Spleen (tissue), 11 donors: ENCODE data around the gene WDR70. TPM values are rescaled to one million over a fixed set of nuclear protein-coding genes. Genes with fewer than 3 reads are reported as not detected.
A peak's percentile ranks its signal among the peaks of the same experiment; 100 is the strongest.
"Not testable (repeated sequence)": the region's sequence is repeated elsewhere in the genome, so short reads cannot be mapped to it uniquely, and the experiment has no call there.

Experiments
- DNase-seq: peaks from one replicate; pipeline ENCODE4 v3.0.0-alpha.2; 2020
- H3K27ac ChIP-seq, 8 donors: fragments of 200-600 bp; sonication (generic) in 7 of 8; 1 replicate in 4 of 8; 2 replicates in 4 of 8; pipeline versions ENCODE4 v1.5.0 to v1.8.0; 2016 to 2021; ENCODE audit warnings: inconsistent platforms in 4 of 8, mild to moderate bottlenecking in 4 of 8, moderate library complexity in 1 of 8
- H3K27me3 ChIP-seq, 7 donors: fragments of 200-600 bp; sonication (generic) in 6 of 7; replicated peaks in 1 of 7; 1 replicate in 4 of 7; 2 replicates in 3 of 7; pipeline versions ENCODE4 v1.5.0 to v1.8.0; 2016 to 2021; ENCODE audit warnings: inconsistent platforms in 3 of 7, mild to moderate bottlenecking in 1 of 7
- H3K36me3 ChIP-seq, 6 donors: fragments of 200-600 bp; sonication (generic) in 5 of 6; 1 replicate in 4 of 6; 2 replicates in 2 of 6; pipeline versions ENCODE4 v1.5.0 to v1.8.0; 2016 to 2021; ENCODE audit warnings: inconsistent platforms in 2 of 6
- H3K4me1 ChIP-seq, 6 donors: fragments of 200-600 bp; sonication (generic) in 5 of 6; 1 replicate in 3 of 6; 2 replicates in 3 of 6; pipeline versions ENCODE4 v1.5.0 to v1.8.0; 2016 to 2021; ENCODE audit warnings: inconsistent platforms in 3 of 6
- H3K4me3 ChIP-seq, 8 donors: fragments of 200-600 bp; sonication (generic) in 7 of 8; 1 replicate in 4 of 8; 2 replicates in 4 of 8; pipeline versions ENCODE4 v1.5.0 to v1.8.0; 2016 to 2021; ENCODE audit warnings: inconsistent platforms in 4 of 8, mild to moderate bottlenecking in 4 of 8, moderate library complexity in 2 of 8
- H3K9me3 ChIP-seq, 8 donors: fragments of 200-600 bp; sonication (generic) in 7 of 8; 1 replicate in 4 of 8; 2 replicates in 4 of 8; pipeline versions ENCODE4 v1.5.0 to v1.8.0; 2016 to 2021; ENCODE audit warnings: inconsistent platforms in 4 of 8
- CTCF ChIP-seq, 11 experiments: fragments of 200-600 bp in 7 of 11; fragments of 450-650 bp in 4 of 11; sonication (generic) in 4 of 11; IDR thresholded peaks in 8 of 11; conservative IDR thresholded peaks in 3 of 11; 1 replicate in 7 of 11; 2 replicates in 4 of 11; pipeline versions ENCODE4 v1.4.0 to v1.8.0; 2016 to 2021; ENCODE audit warnings: antibody characterized with exemption in 11 of 11, inconsistent platforms in 4 of 11, mild to moderate bottlenecking in 1 of 11
- POLR2A ChIP-seq, 3 donors: fragments of 450-650 bp; IDR thresholded peaks; one replicate each; pipeline ENCODE4 v1.5.1; 2017; ENCODE audit warnings: antibody characterized with exemption in 3 of 3, mild to moderate bottlenecking in 1 of 3
- POLR2AphosphoS5 ChIP-seq, 3 donors: sonication (generic); formaldehyde crosslinking; IDR thresholded peaks; one replicate each; pipeline ENCODE4 v1.5.1; 2017; ENCODE audit warnings: antibody characterized with exemption in 3 of 3
- WGBS, 5 donors: extraction: QIAGEN DNeasy Blood & Tissue Kit in 3 of 5; methylation state at CpG; one replicate each; pipeline versions ENCODE4 v1.1.5 to v1.1.7; 2013 to 2018; 5-methylcytosine and 5-hydroxymethylcytosine counted together
- intact Hi-C: fragments of 100-400 bp; cut with DNase I; formaldehyde crosslinking; loops from one replicate; pipeline ENCODE4 v1.15.0; 2023; ENCODE audit warnings: low total_unique reads
- polyA plus RNA-seq, 3 donors: library from polyadenylated mRNA; stranded (reverse); fragments of 200-250 nt; gene quantifications; one replicate each; pipeline ENCODE4 v1.2.1, GENCODE V29; 2013
- total RNA-seq, 7 donors: library from RNA; depleted of rRNA in 3 of 7; stranded (reverse); fragments of >200 nt in 3 of 7; fragmentation: NEBNext Ultra II Directional in 4 of 7; extraction: Animal tissue kit (Norgen Biotek cat#: 25700) in 4 of 7; gene quantifications; one replicate each; pipeline versions ENCODE4 v1.1.0 to v1.2.1, GENCODE V29; 2016 to 2021
- donor health status: healthy with polysubstance abuse.
- donor health status: DM: no; HTN: no; CAD: no; lungs with moderate emphysema.
- donor health status: DM: no; HTN: no; CAD: no.
- donor health status: Bipolar disorder and iron deficiency.
- donor health status: healthy.
- donor health status: DM: no; HTN: no; CAD: no.
- donor health status: DM: yes; HTN: yes; CAD: no.

WDR70 gene
- total and polyA plus RNA-seq, 10 donors, result 24.7 to 51.7 (median 33.4) TPM

GRCh38 chr5:37774912-37775483, 395.9 kb downstream of the WDR70 start:
- TF ChIP-seq POLR2AphosphoS5 (IDR thresholded peaks at IDR 0.05) (no peak), CTCF (IDR thresholded peaks at IDR 0.05 in 8 of 11, conservative IDR thresholded peaks at IDR 0.05 in 3 of 11) (peak in 9 of 11 experiments; percentile 5 to 58 (median 34))
- H3K27ac ChIP-seq, result no peak overlapping the region
- WGBS, 5 donors, result 96 to 99% (median 97%) methylated on average over 9 of the region's 9 CpGs

GRCh38 chr5:37776826-37777225, 397.7 kb downstream of the WDR70 start:
- DNase-seq, result no peak
- Histone ChIP-seq H3K36me3 (no peaks in the 10 kb centered on the region), H3K27ac (peak overlapping the region in 1 of 8 donors; percentile 49), H3K27me3 (no peaks in the 10 kb centered on the region), H3K4me3 (no peak overlapping the region), H3K9me3 (peaks cover 0 to 32% (median 22%) of the 10 kb centered on the region in 8 donors), H3K4me1 (no peaks in the 10 kb centered on the region)
- intact Hi-C loops, result no loop called here
- 87 to 93% (median 90%) methylated on average over 7 of the region's 7 CpGs for WGBS, 5 donors
- TF ChIP-seq POLR2A (IDR thresholded peaks at IDR 0.05) (no peak), CTCF (IDR thresholded peaks at IDR 0.05 in 8 of 11, conservative IDR thresholded peaks at IDR 0.05 in 3 of 11) (no peak), POLR2AphosphoS5 (IDR thresholded peaks at IDR 0.05) (no peak)

More at GRCh38 chr5:37774912-37775483, 395.9 kb downstream of the WDR70 start:
- peaks cover 0 to 32% (median 22%) of the 10 kb centered on the region in 8 donors for H3K9me3 ChIP-seq
- DNase-seq, result no peak
- no peaks in the 10 kb centered on the region for H3K4me1 ChIP-seq
- H3K27me3 ChIP-seq, result no peaks in the 10 kb centered on the region
- H3K36me3 ChIP-seq, result no peaks in the 10 kb centered on the region
- intact Hi-C loops, result no loop called here
- no peak overlapping the region for H3K4me3 ChIP-seq

- H3K4me1 ChIP-seq, result no peaks in the 10 kb centered on the region
- no peaks in the 10 kb centered on the region for H3K27me3 ChIP-seq
- no peak for DNase-seq
- intact Hi-C loops, result no loop called here
- H3K4me3 ChIP-seq, result no peak overlapping the region
- 80 to 90% (median 84%) methylated on average over 13 to 15 of the region's 15 CpGs for WGBS, 5 donors
- H3K9me3 ChIP-seq, result peaks cover 0 to 32% (median 22%) of the 10 kb centered on the region in 8 donors
- no peak for TF ChIP-seq CTCF (IDR thresholded peaks at IDR 0.05 in 8 of 11, conservative IDR thresholded peaks at IDR 0.05 in 3 of 11)
- no peak for TF ChIP-seq POLR2AphosphoS5 (IDR thresholded peaks at IDR 0.05)
- TF ChIP-seq POLR2A (IDR thresholded peaks at IDR 0.05), result no peak
- H3K27ac ChIP-seq, result peak overlapping the region in 1 of 8 donors; percentile 49
- H3K36me3 ChIP-seq, result no peaks in the 10 kb centered on the region
Measured at GRCh38 chr5:37777432-37778130, 398.5 kb downstream of the WDR70 start.

GRCh38 chr5:37781409-37781808, 402.3 kb downstream of the WDR70 start:
- intact Hi-C loops, DNase-seq, H3K36me3 ChIP-seq, H3K9me3 ChIP-seq, H3K4me3 ChIP-seq, H3K27me3 ChIP-seq, H3K27ac ChIP-seq, H3K4me1 ChIP-seq: not testable (repeated sequence)
- WGBS, 5 donors, result 81 to 91% (median 86%) methylated on average over 8 of the region's 8 CpGs
